Activated T-helper 9 cell treated with anti-CD3 and anti-CD28 coated beads, Interleukin-2, amount 50 U/mL, for 16 hours (primary cell): ENCODE results near the gene GOLGA6L25.
"Not testable (repeated sequence)": the region's sequence is repeated elsewhere in the genome, so short reads cannot be mapped to it uniquely, and the experiment has no call there.

Experiments used
- DNase-seq: peaks from one replicate; pipeline ENCODE4 v3.0.0-alpha.2; 2020; ENCODE audit warnings: low read depth

GOLGA6L25 gene, protein sequence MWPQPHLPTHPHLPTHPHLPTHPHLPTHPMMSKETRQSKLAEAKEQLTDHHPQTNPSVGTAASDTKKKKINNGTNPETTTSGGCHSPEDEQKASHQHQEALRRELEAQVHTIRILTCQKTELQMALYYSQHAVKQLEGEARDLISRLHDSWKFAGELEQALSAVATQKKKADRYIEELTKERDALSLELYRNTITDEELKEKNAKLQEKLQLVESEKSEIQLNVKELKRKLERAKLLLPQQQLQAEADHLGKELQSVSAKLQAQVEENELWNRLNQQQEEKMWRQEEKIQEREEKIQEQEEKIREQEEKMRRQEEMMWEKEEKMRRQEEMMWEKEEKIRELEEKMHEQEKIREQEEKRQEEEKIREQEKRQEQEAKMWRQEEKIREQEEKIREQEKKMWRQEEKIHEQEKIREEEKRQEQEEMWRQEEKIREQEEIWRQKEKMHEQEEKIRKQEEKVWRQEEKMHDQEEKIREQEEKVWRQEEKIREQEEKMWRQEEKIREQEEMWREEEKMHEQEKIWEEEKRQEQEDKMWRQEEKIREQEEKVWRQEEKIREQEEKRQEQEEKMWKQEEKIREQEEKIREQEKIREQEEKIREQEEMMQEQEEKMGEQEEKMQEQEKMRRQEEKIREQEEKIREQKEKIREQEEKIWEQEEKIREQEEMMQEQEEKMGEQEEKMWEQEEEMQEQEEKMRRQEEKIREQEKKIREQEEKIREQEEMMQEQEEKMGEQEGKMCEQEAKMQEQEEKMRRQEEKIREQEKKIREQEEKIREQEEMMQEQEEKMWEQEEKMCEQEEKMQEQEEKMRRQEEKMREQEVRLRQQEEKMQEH

DNA sequence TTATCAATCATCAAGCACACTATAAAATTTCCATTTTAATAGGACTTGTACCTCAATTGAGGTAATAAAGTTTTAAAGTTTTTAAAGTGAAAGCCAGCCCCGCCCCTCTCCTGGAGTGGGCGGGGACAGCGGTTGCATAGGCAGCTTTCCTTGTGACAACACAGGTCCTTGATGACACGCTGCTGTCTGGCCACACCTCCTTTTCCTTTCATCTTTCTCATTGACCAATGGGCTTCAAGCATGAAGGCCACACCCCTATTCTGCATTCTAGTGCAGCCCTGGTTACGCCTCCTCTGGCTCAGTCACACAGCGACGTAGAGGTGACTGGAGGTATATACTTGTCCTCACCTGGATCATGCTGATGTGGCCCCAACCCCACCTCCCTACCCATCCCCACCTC, at the start of gene GOLGA6L25:
Gene GOLGA6L25 (plus strand): TSS at position 301 of the 400 bp plus-strand sequence. CDS start 61 bp downstream, at position 362.
- not testable (repeated sequence) for DNase-seq

DNA sequence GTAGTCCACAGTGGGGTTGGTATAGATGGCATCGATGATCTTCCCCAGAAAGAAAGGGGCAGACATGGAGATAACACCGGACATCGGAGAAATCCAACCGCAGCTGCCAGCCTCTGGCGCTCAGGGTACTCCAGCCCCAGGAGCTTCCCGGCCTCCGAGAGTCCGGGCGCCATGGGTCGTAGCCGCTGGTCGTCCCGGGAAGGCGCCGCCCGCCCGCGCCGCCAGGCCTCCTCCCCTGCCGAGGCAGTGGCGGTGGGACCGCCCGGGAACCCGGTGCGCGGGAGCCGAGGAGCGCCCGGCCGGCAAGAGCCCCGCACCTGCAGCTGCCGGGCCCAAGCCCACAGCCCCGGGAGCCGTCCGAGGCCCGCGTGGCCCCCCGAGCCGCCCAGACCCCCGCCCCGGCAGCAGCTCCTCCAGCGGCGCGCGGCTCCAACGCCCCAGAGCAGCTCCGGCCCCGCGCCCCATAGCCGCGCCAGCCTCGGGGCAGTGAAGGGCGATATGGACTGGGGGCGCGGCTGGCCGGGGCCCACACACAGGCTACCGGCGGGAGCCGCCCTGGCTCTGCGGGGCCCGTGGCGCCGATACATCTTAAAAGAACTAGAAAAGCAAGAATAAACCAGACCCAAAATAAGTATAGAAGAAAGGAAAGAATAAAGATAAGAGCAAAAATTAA, 45.0 kb upstream of the GOLGA6L25 start:
- not testable (repeated sequence) for DNase-seq

DNA sequence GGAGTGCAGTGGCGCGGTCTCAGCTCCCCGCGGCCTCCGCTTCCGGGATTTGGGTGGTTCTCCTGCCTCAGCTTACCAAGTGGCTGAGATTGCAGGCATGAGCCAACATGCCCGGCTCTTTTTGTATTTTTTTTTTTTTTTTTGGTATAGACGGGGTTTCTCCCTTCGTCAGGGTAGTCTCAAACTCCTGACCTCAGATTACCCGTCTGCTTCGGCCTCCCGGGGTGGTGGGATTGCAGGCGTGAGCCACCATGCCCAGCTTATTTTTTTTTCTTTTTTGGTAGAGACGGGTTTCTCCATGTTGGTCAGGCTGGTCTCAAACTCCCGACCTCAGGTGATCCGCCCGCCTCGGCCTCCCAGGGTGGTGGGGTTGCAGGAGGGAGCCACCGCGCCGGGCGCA, 39.2 kb upstream of the GOLGA6L25 start:
- DNase-seq, result not testable (repeated sequence)

DNA sequence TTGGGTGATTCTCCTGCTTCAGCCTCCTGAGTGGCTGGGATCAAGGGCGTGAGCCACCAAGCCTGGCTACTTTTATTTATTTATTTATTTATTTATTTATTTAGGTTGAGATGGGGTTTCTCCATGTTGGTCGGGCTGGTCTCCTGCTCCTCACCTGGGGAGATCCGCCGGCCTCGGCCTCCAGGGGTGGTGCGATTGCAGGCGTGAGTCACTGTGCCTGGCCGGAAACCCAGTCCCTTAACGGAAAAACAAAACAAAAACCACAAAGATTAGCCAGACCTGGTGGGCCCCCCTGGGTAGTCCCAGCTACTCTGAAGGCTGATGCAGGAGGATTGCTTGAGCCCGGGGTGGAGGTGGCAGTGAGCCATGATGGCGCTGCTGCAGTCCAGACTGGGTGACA, 38.2 kb upstream of the GOLGA6L25 start:
- DNase-seq, result not testable (repeated sequence)

DNA sequence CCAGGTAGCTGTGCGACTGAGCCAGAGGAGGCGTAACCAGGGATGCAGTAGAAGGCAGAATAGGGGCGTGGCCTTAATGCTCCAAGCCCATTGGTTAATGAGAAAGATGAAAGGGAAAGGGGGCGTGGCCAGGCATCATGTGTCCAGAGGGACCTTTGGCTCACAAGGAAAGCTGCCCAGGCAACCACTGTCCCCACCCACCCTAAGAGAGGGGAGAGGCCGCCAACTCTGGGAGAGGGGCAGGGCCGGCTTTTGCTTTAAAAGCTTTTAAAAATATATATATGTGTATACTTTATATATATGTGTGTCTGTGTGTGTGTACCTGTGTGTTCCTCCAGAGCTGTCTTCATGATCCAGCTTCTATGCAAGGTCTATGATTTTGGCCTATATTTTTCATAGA, 20.4 kb upstream of the GOLGA6L25 start, which contains the start of gene GOLGA8G:
Gene GOLGA8G (minus strand): TSS at position 18 of the 400 bp plus-strand sequence. CDS start 62 bp downstream, outside the sequence.
- not testable (repeated sequence) for DNase-seq

DNA sequence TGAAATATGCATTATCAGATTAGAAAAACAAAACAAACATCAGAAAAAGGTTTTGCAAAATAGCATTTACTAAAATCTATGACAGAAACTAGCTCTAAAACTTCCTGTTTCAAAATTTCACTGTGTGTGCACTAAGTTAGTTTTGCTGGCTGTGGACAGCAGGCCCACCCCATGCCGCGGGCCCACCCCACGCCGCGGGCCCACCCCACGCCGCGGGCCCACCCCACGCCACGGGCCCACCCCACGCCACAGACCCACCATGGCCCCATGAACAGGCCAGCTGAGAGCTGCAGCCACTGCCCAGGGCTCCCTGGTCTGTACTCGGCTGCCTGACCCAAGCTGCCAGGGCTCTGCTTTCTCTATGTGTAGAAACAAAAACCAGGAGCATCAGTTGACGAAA, 20.0 kb downstream of the GOLGA6L25 start:
- DNase-seq, result not testable (repeated sequence)

DNA sequence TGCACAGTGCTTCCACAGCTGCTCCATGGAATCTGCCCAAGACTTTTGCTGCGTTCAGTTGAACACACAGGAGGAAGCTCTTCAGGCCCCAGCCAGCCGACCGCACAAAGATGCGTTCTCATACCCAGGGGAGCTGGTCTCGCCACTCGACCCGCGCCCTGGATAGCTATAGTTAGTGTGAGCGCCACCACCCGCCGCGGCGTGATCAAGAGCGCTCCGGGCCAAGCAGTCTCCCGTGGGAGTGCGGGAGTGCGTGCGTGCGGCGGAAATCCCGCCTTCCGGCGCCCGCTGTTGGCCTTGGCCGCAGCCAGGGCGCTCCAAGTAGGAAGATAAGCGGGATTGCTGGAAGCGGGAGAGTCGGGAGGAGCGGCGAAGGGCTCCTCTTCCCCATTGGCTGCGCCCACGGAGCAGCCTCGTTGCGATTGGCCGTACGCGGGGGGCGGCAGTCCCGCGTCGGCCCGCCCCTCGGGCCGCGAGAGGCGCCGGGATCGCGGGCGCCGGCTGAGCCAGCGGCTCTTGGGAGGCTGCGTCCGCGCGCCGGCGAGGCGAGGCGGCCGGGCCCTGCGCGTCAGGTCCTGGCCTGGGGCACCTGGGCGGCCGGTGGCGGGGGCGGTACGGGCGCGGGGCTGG, 35.7 kb downstream of the GOLGA6L25 start:
- not testable (repeated sequence) for DNase-seq

DNA sequence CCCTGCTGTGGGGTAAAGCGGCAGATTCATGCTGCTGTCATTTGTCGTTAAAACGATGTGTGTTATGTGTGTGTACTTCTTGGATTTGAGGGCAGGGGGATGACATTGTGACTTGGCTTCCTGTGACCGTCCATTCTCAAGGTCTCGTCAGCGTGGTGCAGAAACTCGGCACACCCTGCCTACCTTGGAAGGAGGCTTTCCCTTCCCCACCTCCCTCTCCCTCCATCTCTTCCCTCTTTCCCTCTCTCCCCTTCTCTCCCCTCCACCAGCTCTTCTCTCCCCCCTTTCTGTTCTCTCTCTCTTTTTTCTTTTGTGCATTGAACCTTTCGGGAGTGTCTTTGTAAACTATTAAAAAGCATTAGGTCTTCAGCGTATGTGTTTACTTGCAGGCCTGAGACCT, 36.4 kb downstream of the GOLGA6L25 start:
- DNase-seq, result not testable (repeated sequence)

DNA sequence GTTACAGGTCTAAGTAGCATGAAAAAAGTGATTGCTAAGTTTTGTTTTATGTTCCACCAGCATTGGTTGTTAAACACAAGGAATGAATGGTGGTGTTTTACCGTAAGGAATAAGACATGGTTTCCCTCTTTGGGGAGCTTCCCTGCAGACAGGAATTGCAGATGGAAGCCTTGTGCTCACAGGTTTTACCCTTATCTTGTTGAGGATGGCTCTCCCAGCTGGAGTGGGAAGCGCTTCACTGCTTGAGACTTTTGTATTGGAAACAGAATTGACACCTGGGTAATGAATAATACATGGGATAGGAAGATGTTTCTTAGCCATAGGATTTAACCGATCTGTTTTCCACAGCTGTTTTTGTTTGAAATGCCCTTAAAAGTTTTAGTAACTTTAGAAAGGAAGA, 39.0 kb downstream of the GOLGA6L25 start:
- not testable (repeated sequence) for DNase-seq

DNA sequence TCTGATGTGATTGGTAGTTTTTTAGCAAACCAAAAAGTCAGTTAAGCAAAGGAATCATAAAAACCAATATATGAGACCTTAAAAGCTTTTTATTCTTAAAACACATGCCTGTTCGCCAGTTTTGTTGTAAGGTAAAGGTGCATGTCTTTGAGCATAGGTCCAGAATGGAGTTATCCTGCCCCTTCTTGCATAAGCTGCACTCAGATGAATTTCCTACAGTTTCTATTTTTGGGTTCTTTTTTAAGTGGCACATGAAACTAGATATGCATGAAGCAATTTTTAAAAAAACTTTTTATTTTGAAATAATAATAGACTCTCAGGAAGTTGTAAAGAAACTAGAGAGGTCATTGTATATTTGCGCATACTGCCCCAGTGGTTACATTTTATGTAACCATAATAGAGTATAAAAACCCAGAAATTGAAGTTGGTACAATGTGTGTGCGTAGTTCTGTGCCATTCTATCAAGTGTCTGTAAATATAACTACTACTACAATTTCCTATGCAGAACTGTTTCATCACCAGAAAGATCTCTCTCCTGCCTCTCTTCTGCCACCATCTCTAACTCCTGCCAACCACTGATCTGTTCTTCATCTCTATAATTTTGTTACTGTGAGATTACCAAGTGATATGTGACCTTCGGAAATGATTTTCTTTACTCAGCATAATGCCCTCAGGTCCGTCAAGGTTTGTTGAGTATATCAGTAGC, 40.2 kb downstream of the GOLGA6L25 start:
- DNase-seq, result not testable (repeated sequence)

DNA sequence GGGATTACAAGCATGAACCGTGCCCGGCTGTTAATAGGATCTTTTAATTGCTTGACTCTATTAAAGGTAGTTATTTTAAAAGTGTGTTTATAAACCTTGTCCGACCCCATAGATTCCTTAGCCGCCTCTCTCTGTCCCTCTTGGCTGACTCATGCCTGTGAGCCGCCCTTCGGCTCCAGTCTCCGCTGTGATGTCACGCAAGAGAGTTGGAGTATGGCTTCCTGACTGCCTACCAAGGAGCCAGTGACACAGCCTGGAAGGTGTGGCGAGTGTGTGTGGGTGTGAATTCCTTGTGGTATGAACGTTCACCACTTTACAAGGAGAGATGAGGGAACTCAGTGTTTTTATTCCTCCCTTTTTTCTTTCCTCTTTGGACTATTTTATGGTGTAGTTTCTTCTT, 44.1 kb downstream of the GOLGA6L25 start:
- DNase-seq, result not testable (repeated sequence)

DNA sequence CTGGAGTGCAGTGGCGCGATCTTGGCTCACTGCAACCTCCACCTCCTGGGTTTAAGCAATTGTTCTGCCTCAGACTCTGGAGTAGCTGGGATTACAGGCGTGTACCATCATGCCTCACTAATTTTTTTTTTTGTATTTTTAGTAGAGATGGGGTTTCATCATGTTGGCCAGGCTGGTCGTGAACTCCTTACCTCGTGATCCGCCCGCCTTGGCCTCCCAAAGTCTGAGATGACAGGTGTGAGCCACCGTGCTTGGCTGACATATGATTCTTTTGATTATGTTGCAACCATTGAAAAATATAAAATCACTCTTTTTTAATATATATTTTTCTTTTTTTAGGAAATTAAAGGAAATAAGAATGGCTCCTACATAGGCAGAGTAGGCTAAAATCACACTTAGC, 44.8 kb downstream of the GOLGA6L25 start:
- DNase-seq, result not testable (repeated sequence)

DNA sequence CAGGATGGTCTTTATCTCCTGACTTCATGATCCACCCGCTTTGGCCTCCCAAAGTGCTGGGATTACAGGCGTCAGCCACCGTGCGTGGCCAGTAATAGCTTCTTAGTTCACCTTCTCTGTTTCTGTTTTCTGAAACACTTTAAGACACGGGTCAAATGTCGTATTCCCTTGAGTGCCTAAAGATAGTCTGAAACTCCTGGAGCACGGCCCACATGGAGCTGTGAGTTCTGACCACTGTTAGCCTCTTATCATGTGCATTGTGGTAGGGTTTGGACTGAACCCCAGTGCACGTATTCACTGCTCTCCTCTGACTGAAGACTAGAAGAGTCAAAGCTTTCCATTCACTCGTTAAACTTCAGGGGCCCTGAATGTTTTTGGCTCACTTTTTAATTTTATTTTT, 48.8 kb downstream of the GOLGA6L25 start:
- DNase-seq, result not testable (repeated sequence)
